ENCODE results near the gene SLC47A2.

GRCh38 chr17:19752216-19753050, 36.0 kb upstream of the SLC47A2 start:
- TF ChIP-seq CTCF (IDR thresholded peaks at IDR 0.05; ENCODE audit: low read depth, low read length) (no peak), EZH2phosphoT487 (IDR thresholded peaks at IDR 0.05; ENCODE audit: low read depth) (no peak)
